ENCODE measurements around the gene MAP4K4.
"Not testable (repeated sequence)": the region's sequence is repeated elsewhere in the genome, so short reads cannot be mapped to it uniquely, and the experiment has no call there.

Gene MAP4K4

GRCh38 chr2:101742547-101742946 is 45.0 kb downstream of the MAP4K4 start:
- no peak for DNase-seq (ENCODE audit: low read depth in 2 of 2)

GRCh38 chr2:101743288-101743687 is 45.8 kb downstream of the MAP4K4 start:
- no peak for DNase-seq (ENCODE audit: low read depth in 2 of 2)

GRCh38 chr2:101744832-101745231 is 47.3 kb downstream of the MAP4K4 start:
- no peak for DNase-seq (ENCODE audit: low read depth in 2 of 2)

- no peak for DNase-seq (ENCODE audit: low read depth in 2 of 2)
Observed at GRCh38 chr2:101745711-101746694, 48.5 kb downstream of the MAP4K4 start.

GRCh38 chr2:101748000-101748399 is 50.5 kb downstream of the MAP4K4 start:
- no peak for DNase-seq (ENCODE audit: low read depth in 2 of 2)

GRCh38 chr2:101748462-101748861 is 51.0 kb downstream of the MAP4K4 start:
- DNase-seq (ENCODE audit: low read depth in 2 of 2) = not testable (repeated sequence)

- no peak for DNase-seq (ENCODE audit: low read depth in 2 of 2)
Observed at GRCh38 chr2:101750688-101751087, 53.2 kb downstream of the MAP4K4 start.

- no peak for DNase-seq (ENCODE audit: low read depth in 2 of 2)
Observed at GRCh38 chr2:101751276-101751815, 53.8 kb downstream of the MAP4K4 start.

- no peak for DNase-seq (ENCODE audit: low read depth in 2 of 2)
Observed at GRCh38 chr2:101751875-101752619, 54.5 kb downstream of the MAP4K4 start.

GRCh38 chr2:101752716-101753616 is 55.5 kb downstream of the MAP4K4 start:
- no peak for DNase-seq (ENCODE audit: low read depth in 2 of 2)

GRCh38 chr2:101753720-101754490 is 56.4 kb downstream of the MAP4K4 start:
- no peak for DNase-seq (ENCODE audit: low read depth in 2 of 2)

- no peak for DNase-seq (ENCODE audit: low read depth in 2 of 2)
Observed at GRCh38 chr2:101754618-101755017, 57.1 kb downstream of the MAP4K4 start.

GRCh38 chr2:101756266-101756665 is 58.8 kb downstream of the MAP4K4 start:
- DNase-seq (ENCODE audit: low read depth in 2 of 2) = no peak

- no peak for DNase-seq (ENCODE audit: low read depth in 2 of 2)
Observed at GRCh38 chr2:101758001-101758400, 60.5 kb downstream of the MAP4K4 start.

GRCh38 chr2:101759162-101759561 is 61.7 kb downstream of the MAP4K4 start:
- DNase-seq (ENCODE audit: low read depth in 2 of 2) = no peak

GRCh38 chr2:101762451-101763171 is 65.1 kb downstream of the MAP4K4 start:
- DNase-seq (ENCODE audit: low read depth in 2 of 2) = no peak

GRCh38 chr2:101763496-101764333 is 66.2 kb downstream of the MAP4K4 start:
- no peak for DNase-seq (ENCODE audit: low read depth in 2 of 2)

- no peak for DNase-seq (ENCODE audit: low read depth in 2 of 2)
Observed at GRCh38 chr2:101766337-101766736, 68.8 kb downstream of the MAP4K4 start.
